Endodermal cell (in vitro differentiated cells): ENCODE results near the gene PYDC1. TPM values are rescaled to one million over a fixed set of nuclear protein-coding genes. Genes with fewer than 3 reads are reported as not detected.

Source experiments
- DNase-seq: peaks from one replicate; pipeline ENCODE4 v3.0.0-alpha.2; 2017
- H3K27ac ChIP-seq: 2 replicates; pipeline ENCODE4 v1.5.1; 2013; ENCODE audit warnings: mild to moderate bottlenecking, low read depth, low read length, moderate library complexity
- H3K27me3 ChIP-seq: 2 replicates; pipeline ENCODE4 v1.6.1; 2013; ENCODE audit warnings: mild to moderate bottlenecking, low read length, moderate library complexity; ENCODE audit not compliant: insufficient read depth, control insufficient read depth, poor library complexity, severe bottlenecking
- H3K36me3 ChIP-seq: 2 replicates; pipeline ENCODE4 v1.7.0; 2013; ENCODE audit warnings: mild to moderate bottlenecking, low read length, moderate library complexity; ENCODE audit not compliant: control insufficient read depth, insufficient read depth
- H3K4me1 ChIP-seq: one replicate; pipeline ENCODE4 v1.7.0; 2013; ENCODE audit warnings: low read length; ENCODE audit not compliant: control insufficient read depth, insufficient read depth
- H3K4me3 ChIP-seq: 2 replicates; pipeline ENCODE4 v1.5.1; 2013; ENCODE audit warnings: mild to moderate bottlenecking, low read length, moderate library complexity
- H3K9ac ChIP-seq: 2 replicates; pipeline ENCODE4 v1.6.1; 2013; ENCODE audit warnings: mild to moderate bottlenecking, low read length, moderate library complexity; ENCODE audit not compliant: poor library complexity, severe bottlenecking; ENCODE audit errors: extremely low read depth
- H3K9me3 ChIP-seq: 2 replicates; pipeline ENCODE4 v1.6.1; 2013; ENCODE audit warnings: mild to moderate bottlenecking, low read length, moderate library complexity; ENCODE audit not compliant: control insufficient read depth
- H3K27ac Mint-ChIP-seq: 2 replicates; pipeline ENCODE4 v1.8.0; 2020; ENCODE audit warnings: mixed read lengths
- H3K27me3 Mint-ChIP-seq: 2 replicates; pipeline ENCODE4 v1.8.0; 2021; ENCODE audit warnings: mild to moderate bottlenecking, mixed read lengths; ENCODE audit not compliant: insufficient read depth
- H3K36me3 Mint-ChIP-seq: 2 replicates; pipeline ENCODE4 v1.8.0; 2020; ENCODE audit warnings: low read depth, mixed read lengths
- H3K4me1 Mint-ChIP-seq: 2 replicates; pipeline ENCODE4 v1.8.0; 2020; ENCODE audit warnings: mixed read lengths
- H3K4me3 Mint-ChIP-seq: 2 replicates; pipeline ENCODE4 v1.8.0; 2020; ENCODE audit warnings: mild to moderate bottlenecking, moderate library complexity, mixed read lengths
- H3K9me3 Mint-ChIP-seq: 2 replicates; pipeline ENCODE4 v1.8.0; 2020; ENCODE audit warnings: mild to moderate bottlenecking, mixed read lengths
- CTCF ChIP-seq: fragments of 200-600 bp; sonication (generic); conservative IDR thresholded peaks from 2 replicates; pipeline ENCODE4 v1.5.0; 2021; ENCODE audit warnings: antibody characterized with exemption, mild to moderate bottlenecking
- WGBS, 2 experiments: methylation state at CpG; one replicate each; pipeline versions ENCODE4 v1.1.5 to v1.1.7; 2013; ENCODE audit warnings: missing lambda C conversion rate in 2 of 2, mixed read lengths in 1 of 2; ENCODE audit not compliant: insufficient coverage in 1 of 2, insufficient read length in 1 of 2; 5-methylcytosine and 5-hydroxymethylcytosine counted together
- total RNA-seq, 2 donors: library from RNA; stranded (reverse); fragmentation: NEBNext Ultra II Directional in 1 of 2; extraction: Animal tissue kit (Norgen Biotek cat#: 25700) in 1 of 2; gene quantifications; 2 replicates in 1 of 2; 3 replicates in 1 of 2; pipeline ENCODE4 v1.2.1, GENCODE V29; 2021

PYDC1 gene
- total RNA-seq, 2 donors from 2014 or later = not detected

GRCh38 chr16:31214708-31215286 lies 2.1 kb downstream of the PYDC1 start:
- Histone ChIP-seq H3K27ac (no peak overlapping the region), H3K4me1 (peaks cover 4% of the 10 kb centered on the region), H3K9me3 (no peaks in the 10 kb centered on the region), H3K36me3 (no peaks in the 10 kb centered on the region), H3K9ac (no peak overlapping the region), H3K4me3 (peak overlapping the region; percentile 65), H3K27me3 (peaks cover 52% of the 10 kb centered on the region)
- Mint-ChIP-seq H3K4me3 (peak overlapping the region; percentile 50), H3K27me3 (peaks cover 75% of the 10 kb centered on the region), H3K4me1 (peaks cover 10% of the 10 kb centered on the region), H3K27ac (no peak overlapping the region), H3K36me3 (no peaks in the 10 kb centered on the region), H3K9me3 (no peaks in the 10 kb centered on the region)
- DNase-seq = peak; percentile 79
- TF ChIP-seq CTCF = peak; percentile 37
- WGBS, 2 experiments = 7 to 8% methylated on average over 19 to 58 of the region's 58 CpGs

GRCh38 chr16:31213877-31214707 lies 2.8 kb downstream of the PYDC1 start, which contains the start of gene TRIM72:
TSS of gene TRIM72 (plus strand) at chr16:31214119. CDS start at chr16:31214739, 620 bp downstream.
- Histone ChIP-seq H3K9me3 (no peaks in the 10 kb centered on the region), H3K4me1 (peaks cover 4% of the 10 kb centered on the region), H3K4me3 (peak within 1 kb of the TSS; percentile 65), H3K36me3 (no peaks in the 10 kb centered on the region), H3K27me3 (peaks cover 52% of the 10 kb centered on the region), H3K9ac (no peak within 1 kb of the TSS), H3K27ac (no peak within 1 kb of the TSS)
- WGBS, 2 experiments = 43 to 51% methylated on average over 14 to 25 of the region's 25 CpGs
- H3K9me3 Mint-ChIP-seq = no peaks in the 10 kb centered on the region
- no peak within 1 kb of the TSS for H3K27ac Mint-ChIP-seq
- H3K36me3 Mint-ChIP-seq = no peaks in the 10 kb centered on the region
- peak within 1 kb of the TSS; percentile 50 for H3K4me3 Mint-ChIP-seq
- H3K27me3 Mint-ChIP-seq = peaks cover 71% of the 10 kb centered on the region
- no peak for TF ChIP-seq CTCF
- H3K4me1 Mint-ChIP-seq = peaks cover 10% of the 10 kb centered on the region
- no peak for DNase-seq

- Mint-ChIP-seq H3K36me3 (no peaks in the 10 kb centered on the region), H3K27me3 (peaks cover 64% of the 10 kb centered on the region), H3K4me3 (no peak overlapping the region), H3K9me3 (no peaks in the 10 kb centered on the region), H3K4me1 (peaks cover 10% of the 10 kb centered on the region), H3K27ac (no peak overlapping the region)
- no peak overlapping the region for H3K9ac ChIP-seq
- no peaks in the 10 kb centered on the region for H3K9me3 ChIP-seq
- DNase-seq = no peak
- peaks cover 4% of the 10 kb centered on the region for H3K4me1 ChIP-seq
- H3K4me3 ChIP-seq = no peak overlapping the region
- H3K27ac ChIP-seq = no peak overlapping the region
- no peaks in the 10 kb centered on the region for H3K36me3 ChIP-seq
- peaks cover 52% of the 10 kb centered on the region for H3K27me3 ChIP-seq
- TF ChIP-seq CTCF = no peak
- WGBS, 2 experiments = 96 to 100% methylated on average over 1 of the region's 1 CpG
These were observed 3.6 kb downstream of the PYDC1 start for GRCh38 chr16:31213342-31213741.
